Glutamatergic neuron (in vitro differentiated cells): ENCODE data around the gene TMOD2. TPM values are rescaled to one million over a fixed set of nuclear protein-coding genes. Genes with fewer than 3 reads are reported as not detected.
A peak's percentile ranks its signal among the peaks of the same experiment; 100 is the strongest.

Source experiments
- DNase-seq: peaks from one replicate; pipeline ENCODE4 v3.0.0; 2022
- H3K27ac Mint-ChIP-seq: one replicate; pipeline ENCODE4 v1.8.0; 2020; ENCODE audit warnings: mild to moderate bottlenecking, mixed read lengths, inconsistent platforms; ENCODE audit not compliant: unreplicated experiment
- H3K27me3 Mint-ChIP-seq: one replicate; pipeline ENCODE4 v1.8.0; 2020; ENCODE audit warnings: mild to moderate bottlenecking, moderate library complexity, mixed read lengths, inconsistent platforms; ENCODE audit not compliant: unreplicated experiment
- H3K36me3 Mint-ChIP-seq: one replicate; pipeline ENCODE4 v1.8.0; 2020; ENCODE audit warnings: mild to moderate bottlenecking, mixed read lengths, inconsistent platforms; ENCODE audit not compliant: unreplicated experiment
- H3K4me1 Mint-ChIP-seq: one replicate; pipeline ENCODE4 v1.8.0; 2020; ENCODE audit warnings: mild to moderate bottlenecking, low read depth, mixed read lengths, inconsistent platforms; ENCODE audit not compliant: unreplicated experiment
- H3K4me3 Mint-ChIP-seq: one replicate; pipeline ENCODE4 v1.8.0; 2020; ENCODE audit warnings: mild to moderate bottlenecking, mixed read lengths, inconsistent platforms; ENCODE audit not compliant: unreplicated experiment
- H3K9me3 Mint-ChIP-seq: one replicate; pipeline ENCODE4 v1.8.0; 2020; ENCODE audit warnings: mild to moderate bottlenecking, moderate library complexity, mixed read lengths, inconsistent platforms; ENCODE audit not compliant: unreplicated experiment
- CTCF ChIP-seq: fragments of 200-600 bp; sonication (generic); IDR thresholded peaks from one replicate; pipeline ENCODE4 v1.5.0; 2021; ENCODE audit not compliant: partially characterized antibody, unreplicated experiment
- total RNA-seq: library from RNA; stranded (reverse); fragmentation: NEBNext Ultra II Directional; extraction: Animal tissue kit (Norgen Biotek cat#: 25700); gene quantifications from one replicate; pipeline ENCODE4 v1.2.1, GENCODE V29; 2021; ENCODE audit not compliant: unreplicated experiment

TMOD2 gene
- total RNA-seq, 1 donor from 2014 or later, result 75.0 TPM

GRCh38 chr15:51718746-51719145, 32.7 kb upstream of the TMOD2 start:
- H3K27ac Mint-ChIP-seq, result peak overlapping the region; percentile 69
- peaks cover 9% of the 10 kb centered on the region for H3K9me3 Mint-ChIP-seq
- peak overlapping the region; percentile 20 for H3K4me3 Mint-ChIP-seq
- peaks cover 11% of the 10 kb centered on the region for H3K36me3 Mint-ChIP-seq
- DNase-seq, result no peak
- H3K4me1 Mint-ChIP-seq, result peaks cover 13% of the 10 kb centered on the region
- TF ChIP-seq CTCF, result no peak
- H3K27me3 Mint-ChIP-seq, result peaks cover 2% of the 10 kb centered on the region

GRCh38 chr15:51720201-51720995, 31.0 kb upstream of the TMOD2 start:
- DNase-seq, result no peak
- Mint-ChIP-seq H3K4me1 (peaks cover 10% of the 10 kb centered on the region), H3K4me3 (no peak overlapping the region), H3K9me3 (peaks cover 4% of the 10 kb centered on the region), H3K36me3 (peaks cover 2% of the 10 kb centered on the region), H3K27me3 (no peaks in the 10 kb centered on the region), H3K27ac (no peak overlapping the region)
- no peak for TF ChIP-seq CTCF

DNA sequence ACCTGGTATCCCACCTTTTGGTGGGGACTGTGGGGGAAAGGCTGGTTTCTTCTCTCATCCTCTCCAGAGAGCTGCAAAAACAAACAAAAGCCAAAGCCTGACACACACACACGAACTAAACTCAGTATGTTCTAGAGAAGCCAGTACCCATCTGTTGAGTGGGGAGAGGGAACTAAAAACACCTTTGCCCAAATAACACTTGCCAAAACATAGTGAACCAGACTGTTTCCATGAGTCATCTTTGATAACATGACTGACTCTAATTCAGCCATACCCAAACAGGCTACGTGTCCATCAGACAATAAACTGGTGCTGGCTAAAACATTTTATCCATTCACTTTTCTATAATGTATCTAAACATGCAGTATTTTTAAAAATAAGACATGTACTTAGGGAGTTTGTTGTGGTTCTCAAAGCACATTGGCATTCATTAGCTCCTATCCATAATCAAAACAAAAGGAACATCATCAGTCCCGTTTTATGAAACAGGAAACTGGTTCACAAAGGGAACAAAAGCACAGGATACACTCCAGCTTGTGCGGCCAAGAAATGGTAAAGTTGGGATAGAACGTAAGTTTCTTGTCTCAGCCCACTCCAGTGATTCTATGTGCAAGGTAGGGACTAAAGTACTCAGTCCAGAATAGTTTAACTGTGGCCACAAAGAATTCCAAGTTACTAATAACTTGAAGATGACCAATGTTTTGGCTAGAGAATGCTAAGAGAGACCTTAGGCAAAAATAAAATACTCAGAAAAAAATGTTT, 30.0 kb upstream of the TMOD2 start:
- Mint-ChIP-seq H3K9me3 (peaks cover 4% of the 10 kb centered on the region), H3K36me3 (no peaks in the 10 kb centered on the region), H3K4me1 (peaks cover 13% of the 10 kb centered on the region), H3K4me3 (no peak overlapping the region), H3K27me3 (no peaks in the 10 kb centered on the region), H3K27ac (no peak overlapping the region)
- DNase-seq, result no peak
- TF ChIP-seq CTCF, result no peak

GRCh38 chr15:51724199-51724598, 27.2 kb upstream of the TMOD2 start:
- peaks cover 10% of the 10 kb centered on the region for H3K4me1 Mint-ChIP-seq
- H3K27ac Mint-ChIP-seq, result no peak overlapping the region
- no peak for TF ChIP-seq CTCF
- H3K4me3 Mint-ChIP-seq, result no peak overlapping the region
- no peaks in the 10 kb centered on the region for H3K36me3 Mint-ChIP-seq
- H3K9me3 Mint-ChIP-seq, result no peaks in the 10 kb centered on the region
- no peak for DNase-seq
- no peaks in the 10 kb centered on the region for H3K27me3 Mint-ChIP-seq

DNA sequence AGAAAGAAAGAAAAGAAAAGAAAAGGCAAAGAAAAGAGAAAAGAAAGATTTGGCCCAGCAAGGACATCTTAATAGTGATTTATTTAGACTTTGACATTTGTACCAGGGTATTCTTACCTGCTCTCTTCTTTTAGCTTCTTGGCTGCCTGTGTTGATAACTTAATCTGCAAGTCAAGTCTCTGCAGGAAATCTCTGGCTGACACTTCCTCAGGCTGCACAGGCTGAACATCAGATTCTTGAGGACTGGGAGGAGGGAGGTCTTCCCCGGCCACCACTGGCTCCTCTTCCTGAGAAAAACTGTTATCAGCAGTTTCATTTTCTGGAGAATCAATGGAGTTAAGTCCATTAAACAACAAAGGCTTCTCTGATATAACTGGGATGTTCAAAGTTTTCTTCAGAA, 26.7 kb upstream of the TMOD2 start:
- no peaks in the 10 kb centered on the region for H3K27me3 Mint-ChIP-seq
- DNase-seq, result no peak
- no peak overlapping the region for H3K4me3 Mint-ChIP-seq
- H3K4me1 Mint-ChIP-seq, result peaks cover 10% of the 10 kb centered on the region
- H3K9me3 Mint-ChIP-seq, result no peaks in the 10 kb centered on the region
- no peaks in the 10 kb centered on the region for H3K36me3 Mint-ChIP-seq
- no peak for TF ChIP-seq CTCF
- no peak overlapping the region for H3K27ac Mint-ChIP-seq
